KMS-11 (cell line): ENCODE results near the gene ELK4.

ENCODE experiments used
- H2AFZ ChIP-seq: fragments of 200-600 bp; sonication (generic); 2 replicates; pipeline ENCODE4 v1.6.1; 2016; ENCODE audit warnings: antibody characterized with exemption, mixed run types, low read depth
- H3K27ac ChIP-seq: fragments of 200-600 bp; sonication (generic); 2 replicates; pipeline ENCODE4 v1.6.1; 2016; ENCODE audit warnings: mild to moderate bottlenecking, mixed run types
- H3K27me3 ChIP-seq: fragments of 200-600 bp; sonication (generic); 2 replicates; pipeline ENCODE4 v1.6.1; 2017; ENCODE audit warnings: mild to moderate bottlenecking, low read depth, mixed run types, moderate library complexity; ENCODE audit not compliant: insufficient read depth
- H3K36me3 ChIP-seq: fragments of 200-600 bp; sonication (generic); 2 replicates; pipeline ENCODE4 v1.6.1; 2017; ENCODE audit warnings: mild to moderate bottlenecking, mixed run types; ENCODE audit not compliant: insufficient read depth
- H3K4me1 ChIP-seq: fragments of 200-600 bp; sonication (generic); 2 replicates; pipeline ENCODE4 v1.6.1; 2016; ENCODE audit warnings: mild to moderate bottlenecking, low read depth, mixed run types; ENCODE audit not compliant: poor library complexity, severe bottlenecking
- H3K4me2 ChIP-seq: fragments of 200-600 bp; sonication (generic); 2 replicates; pipeline ENCODE4 v1.7.0; 2016; ENCODE audit warnings: mild to moderate bottlenecking, mixed run types
- H3K4me3 ChIP-seq: fragments of 200-600 bp; sonication (generic); IDR thresholded peaks from 2 replicates; pipeline ENCODE4 v1.6.1; 2017; ENCODE audit warnings: low read depth, low read length, mixed read lengths; ENCODE audit not compliant: insufficient read depth
- H3K79me2 ChIP-seq: fragments of 200-600 bp; sonication (generic); 2 replicates; pipeline ENCODE4 v1.6.1; 2016; ENCODE audit warnings: low read depth, mixed run types; ENCODE audit not compliant: insufficient read depth
- H3K9ac ChIP-seq: fragments of 200-600 bp; sonication (generic); 2 replicates; pipeline ENCODE4 v1.6.1; 2016; ENCODE audit warnings: mild to moderate bottlenecking, mixed run types
- H4K20me1 ChIP-seq: fragments of 200-600 bp; sonication (generic); 2 replicates; pipeline ENCODE4 v1.6.1; 2016; ENCODE audit warnings: mild to moderate bottlenecking, mixed run types; ENCODE audit not compliant: insufficient read depth
- CTCF ChIP-seq: fragments of 200-600 bp; sonication (generic); conservative IDR thresholded peaks from 2 replicates; pipeline ENCODE4 v1.6.1; 2017; ENCODE audit warnings: low read depth, mild to moderate bottlenecking, antibody characterized with exemption, low read length, moderate library complexity, mixed read lengths

Gene ELK4

GRCh38 chr1:205582046-205582445, 49.8 kb downstream of the ELK4 start:
- Histone ChIP-seq H3K4me2 (no peak overlapping the region), H3K27me3 (peaks cover 12% of the 10 kb centered on the region; the same call in 1 of the 2 replicates), H3K4me1 (no peaks in the 10 kb centered on the region), H2AFZ (no peak overlapping the region), H3K79me2 (no peaks in the 10 kb centered on the region), H3K4me3 (no peak overlapping the region), H4K20me1 (no peaks in the 10 kb centered on the region), H3K36me3 (no peaks in the 10 kb centered on the region), H3K27ac (no peak overlapping the region), H3K9ac (no peak overlapping the region)
- TF ChIP-seq CTCF = no peak

GRCh38 chr1:205581321-205581980, 50.4 kb downstream of the ELK4 start:
- peaks cover 17% of the 10 kb centered on the region; the same call in 1 of the 2 replicates for H3K27me3 ChIP-seq
- no peak overlapping the region for H3K4me3 ChIP-seq
- no peaks in the 10 kb centered on the region for H4K20me1 ChIP-seq
- no peak overlapping the region for H3K27ac ChIP-seq
- H3K4me1 ChIP-seq = no peaks in the 10 kb centered on the region
- no peak overlapping the region for H3K4me2 ChIP-seq
- H3K79me2 ChIP-seq = no peaks in the 10 kb centered on the region
- no peak overlapping the region for H2AFZ ChIP-seq
- no peaks in the 10 kb centered on the region for H3K36me3 ChIP-seq
- no peak overlapping the region for H3K9ac ChIP-seq
- TF ChIP-seq CTCF = no peak

GRCh38 chr1:205580923-205581180, 51.0 kb downstream of the ELK4 start:
- H3K27me3 ChIP-seq = peaks cover 19% of the 10 kb centered on the region; the same call in 1 of the 2 replicates

GRCh38 chr1:205580140-205580922, 51.5 kb downstream of the ELK4 start:
- Histone ChIP-seq H3K36me3 (no peaks in the 10 kb centered on the region), H3K27me3 (peaks cover 19% of the 10 kb centered on the region; the same call in 1 of the 2 replicates), H3K4me2 (no peak overlapping the region), H3K9ac (no peak overlapping the region), H3K4me3 (no peak overlapping the region), H3K27ac (no peak overlapping the region), H4K20me1 (no peaks in the 10 kb centered on the region), H3K4me1 (no peaks in the 10 kb centered on the region), H2AFZ (no peak overlapping the region), H3K79me2 (no peaks in the 10 kb centered on the region)
- TF ChIP-seq CTCF = no peak

More at GRCh38 chr1:205580923-205581180, 51.0 kb downstream of the ELK4 start:
- H3K36me3 ChIP-seq = no peaks in the 10 kb centered on the region
- no peak overlapping the region for H3K4me2 ChIP-seq
- no peak overlapping the region for H3K4me3 ChIP-seq
- H4K20me1 ChIP-seq = no peaks in the 10 kb centered on the region
- H3K27ac ChIP-seq = no peak overlapping the region
- H3K9ac ChIP-seq = no peak overlapping the region
- no peaks in the 10 kb centered on the region for H3K4me1 ChIP-seq
- H2AFZ ChIP-seq = no peak overlapping the region
- TF ChIP-seq CTCF = no peak
- no peaks in the 10 kb centered on the region for H3K79me2 ChIP-seq
